HG03521 (cell line): ENCODE results near the gene PVRIG.
"Not testable (repeated sequence)": the region's sequence is repeated elsewhere in the genome, so short reads cannot be mapped to it uniquely, and the experiment has no call there.

ENCODE experiments used
- ATAC-seq: cut with Tn5 transposase; IDR thresholded peaks from one replicate; pipeline ENCODE4 v1.9.1; 2021; ENCODE audit warnings: mild to moderate bottlenecking, moderate library complexity; ENCODE audit not compliant: unreplicated experiment

Gene PVRIG

DNA sequence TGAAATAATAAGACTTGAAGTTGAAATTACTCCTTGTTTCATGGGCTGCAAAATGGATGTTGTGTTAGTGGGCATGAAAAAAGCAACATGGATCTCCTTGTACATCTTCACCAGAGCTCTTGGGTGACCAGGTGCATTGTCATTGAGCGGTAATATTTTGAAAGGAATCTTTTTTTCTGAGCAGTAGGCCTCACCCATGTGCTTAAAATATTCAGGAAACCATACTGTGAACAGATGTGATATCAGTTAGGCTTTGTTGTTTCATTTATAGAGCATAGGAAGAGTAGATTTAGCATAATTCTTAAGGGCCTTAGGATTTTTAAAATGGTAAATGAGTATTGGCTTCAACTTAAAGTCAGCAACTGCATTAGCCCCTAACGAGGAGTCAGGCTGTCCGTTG lies 26.8 kb upstream of the PVRIG start:
- ATAC-seq: no peak

DNA sequence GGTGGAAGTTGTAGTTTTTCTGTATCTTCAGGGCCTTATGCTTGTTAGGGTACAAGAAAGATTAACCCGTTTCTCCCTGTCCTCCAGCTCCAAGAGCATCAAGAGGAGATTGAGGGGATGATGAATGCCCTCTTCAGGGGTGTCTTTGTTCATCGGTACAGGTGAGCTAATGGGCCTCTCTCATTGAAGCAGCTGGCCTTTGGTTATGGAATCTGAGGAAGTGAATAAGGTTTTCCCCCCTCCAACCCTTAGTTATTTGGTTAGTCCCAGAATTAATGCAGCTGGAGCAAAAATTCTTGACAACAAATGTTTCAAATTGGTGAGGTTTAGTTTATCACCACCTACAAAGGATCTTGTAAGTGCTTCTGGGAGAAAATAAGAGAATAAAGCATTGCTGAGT lies 24.5 kb upstream of the PVRIG start:
- no peak for ATAC-seq

DNA sequence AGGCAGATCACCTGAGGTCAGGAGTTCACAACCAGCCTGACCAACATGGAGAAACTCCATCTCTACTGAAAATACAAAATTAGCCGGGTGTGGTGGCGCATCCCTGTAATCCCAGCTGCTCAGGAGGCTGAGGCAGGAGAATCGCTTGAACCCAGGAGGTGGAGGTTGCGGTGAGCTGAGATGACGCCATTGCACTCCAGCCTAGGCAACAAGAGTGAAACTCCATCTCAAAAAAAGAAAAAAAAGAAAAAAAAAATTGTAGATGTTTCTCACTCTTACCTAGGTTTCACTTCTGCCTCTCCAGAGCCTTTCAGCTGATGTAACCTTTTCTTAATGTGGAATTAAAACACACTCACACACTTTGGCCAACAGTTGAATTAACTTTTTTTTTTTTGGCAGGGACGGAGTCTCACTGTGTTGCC lies 23.8 kb upstream of the PVRIG start:
- not testable (repeated sequence) for ATAC-seq

DNA sequence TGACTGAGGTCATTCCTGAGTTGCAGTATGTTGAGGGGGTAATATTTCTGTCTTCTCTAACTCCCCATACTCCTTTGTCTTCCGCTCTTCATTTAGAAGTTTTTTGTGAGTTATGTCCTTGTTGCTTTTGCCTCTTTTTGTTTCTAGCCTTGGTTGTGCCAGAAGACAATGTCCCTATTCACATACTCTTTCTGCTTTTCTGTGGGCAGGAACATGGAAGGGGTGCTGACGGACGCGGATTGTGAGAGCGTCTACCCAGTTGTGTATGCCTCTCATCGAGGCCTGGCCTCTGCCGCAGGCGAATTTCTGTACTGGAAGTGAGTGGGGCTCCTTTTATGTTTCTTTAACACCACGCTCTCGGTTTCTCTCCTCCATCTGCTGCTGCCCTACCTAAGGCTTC lies 21.5 kb upstream of the PVRIG start:
- no peak for ATAC-seq

DNA sequence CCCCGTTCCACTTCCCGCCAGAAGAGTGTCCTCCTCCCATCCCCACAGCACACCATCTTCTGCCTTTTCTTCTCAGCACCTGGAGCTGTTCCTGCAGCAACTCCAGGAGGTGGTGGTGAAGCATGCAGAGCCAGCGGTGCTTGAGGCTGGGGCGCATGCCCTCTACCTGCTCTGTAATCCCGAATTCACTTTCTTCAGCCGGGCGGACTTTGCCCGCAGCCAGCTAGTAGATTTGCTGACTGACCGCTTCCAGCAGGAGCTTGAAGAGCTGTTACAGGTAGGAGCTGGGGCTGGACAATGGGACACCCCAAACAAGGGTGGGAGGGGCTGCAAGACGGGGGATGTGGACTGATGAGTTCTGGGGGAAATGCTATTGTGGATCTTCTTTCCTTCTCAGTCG lies 19.1 kb upstream of the PVRIG start:
- ATAC-seq: no peak

DNA sequence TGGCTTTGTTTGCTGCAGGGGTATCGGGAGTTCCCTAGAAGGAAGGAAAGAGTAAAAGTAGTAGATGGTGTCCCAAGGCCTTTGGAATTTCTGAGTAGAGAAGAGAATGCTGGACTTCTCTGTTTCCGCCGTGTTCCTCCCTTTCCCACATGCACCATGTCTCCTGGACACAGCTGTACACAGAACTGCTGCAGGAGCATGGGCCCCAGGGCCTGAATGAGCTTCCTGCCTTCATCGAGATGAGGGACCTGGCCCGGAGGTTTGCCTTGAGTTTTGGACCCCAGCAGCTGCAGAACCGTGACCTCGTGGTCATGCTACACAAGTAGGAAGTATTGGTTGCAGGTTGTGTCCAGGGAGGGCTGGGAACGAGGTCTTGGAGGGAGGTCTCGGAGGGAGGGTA lies 15.3 kb upstream of the PVRIG start:
- ATAC-seq: no peak

DNA sequence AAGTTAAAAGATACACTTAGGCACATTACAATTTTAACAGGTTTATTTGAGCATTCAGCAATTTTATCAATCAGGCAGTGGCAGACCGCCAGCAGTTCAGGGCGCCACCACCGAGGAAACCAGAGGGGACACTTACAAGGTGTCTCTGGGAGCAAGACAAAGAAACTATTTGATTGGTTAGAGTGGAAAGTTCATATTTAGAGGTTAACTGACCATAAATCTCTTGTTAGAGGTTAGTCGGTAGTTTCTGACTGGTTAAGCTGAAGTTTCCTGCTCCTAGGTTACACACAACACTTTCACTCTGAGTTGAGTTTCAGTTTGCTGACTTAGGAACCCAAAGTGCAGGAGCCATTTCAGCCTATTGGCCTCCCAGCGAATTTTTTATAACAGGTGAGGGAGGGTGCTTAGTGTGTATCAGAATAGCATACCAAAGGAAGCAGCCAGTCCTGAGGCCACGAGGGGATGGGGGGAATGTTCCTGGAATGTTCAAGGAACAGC lies 10.8 kb upstream of the PVRIG start:
- peak; percentile 64 for ATAC-seq

DNA sequence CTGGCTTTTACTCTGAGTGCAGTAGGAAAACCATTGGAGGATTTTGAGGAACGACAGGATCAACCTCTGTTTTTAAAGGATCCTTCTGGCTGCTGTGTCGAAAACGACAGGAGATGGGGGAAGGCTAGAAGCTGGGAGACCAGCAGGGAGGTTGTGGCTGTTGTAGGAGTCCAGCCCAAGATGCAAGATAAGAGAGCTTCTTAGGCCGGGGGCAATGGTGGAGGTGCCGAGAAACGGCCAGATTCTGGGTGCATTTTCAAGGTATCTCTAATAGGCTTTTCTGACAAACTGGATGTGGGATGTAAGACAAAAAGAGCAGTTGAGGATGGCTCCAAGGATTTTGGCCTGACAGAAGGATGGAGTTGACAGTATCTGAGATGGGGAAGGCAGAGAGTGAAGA lies 10.3 kb upstream of the PVRIG start:
- ATAC-seq: no peak

DNA sequence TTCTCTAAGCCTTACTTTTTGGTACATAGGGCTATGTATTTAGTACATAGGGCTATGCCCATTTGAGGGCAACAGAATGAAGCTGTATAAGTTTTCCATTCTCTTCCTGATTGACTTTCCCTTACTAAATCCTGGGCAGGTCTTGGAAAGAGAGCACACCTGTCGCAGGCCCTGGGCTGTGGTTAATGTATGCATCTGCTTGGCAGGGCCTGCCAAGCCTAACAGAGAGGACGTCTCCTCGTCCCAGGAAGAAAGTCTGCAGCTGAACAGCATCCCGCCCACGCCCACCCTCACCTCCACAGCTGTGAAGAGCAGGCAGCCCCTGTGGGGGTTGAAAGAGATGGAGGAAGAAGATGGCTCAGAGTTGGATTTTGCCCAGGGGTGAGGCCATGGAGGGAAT lies 8.9 kb upstream of the PVRIG start:
- no peak for ATAC-seq

DNA sequence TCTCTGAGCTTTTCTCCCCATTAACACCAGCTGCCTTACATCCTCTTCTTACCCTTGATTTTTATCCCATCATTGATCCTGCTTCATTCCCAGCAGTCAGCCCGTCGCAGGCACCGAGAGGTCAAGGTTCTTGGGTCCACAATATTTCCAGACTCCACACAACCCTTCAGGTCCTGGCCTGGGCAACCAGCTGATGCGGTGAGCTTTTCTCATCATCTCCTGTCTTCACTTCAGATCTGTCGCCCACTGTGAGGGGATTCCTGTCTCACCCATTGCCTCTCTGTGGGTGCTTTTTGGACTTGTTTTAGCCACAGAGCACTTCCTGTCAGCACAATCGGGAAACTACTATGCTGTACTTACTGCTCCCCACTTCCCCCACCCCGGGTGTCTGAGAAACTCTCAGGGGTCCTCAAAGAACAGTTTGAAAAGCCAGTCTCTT lies 8.4 kb upstream of the PVRIG start:
- ATAC-seq: no peak

DNA sequence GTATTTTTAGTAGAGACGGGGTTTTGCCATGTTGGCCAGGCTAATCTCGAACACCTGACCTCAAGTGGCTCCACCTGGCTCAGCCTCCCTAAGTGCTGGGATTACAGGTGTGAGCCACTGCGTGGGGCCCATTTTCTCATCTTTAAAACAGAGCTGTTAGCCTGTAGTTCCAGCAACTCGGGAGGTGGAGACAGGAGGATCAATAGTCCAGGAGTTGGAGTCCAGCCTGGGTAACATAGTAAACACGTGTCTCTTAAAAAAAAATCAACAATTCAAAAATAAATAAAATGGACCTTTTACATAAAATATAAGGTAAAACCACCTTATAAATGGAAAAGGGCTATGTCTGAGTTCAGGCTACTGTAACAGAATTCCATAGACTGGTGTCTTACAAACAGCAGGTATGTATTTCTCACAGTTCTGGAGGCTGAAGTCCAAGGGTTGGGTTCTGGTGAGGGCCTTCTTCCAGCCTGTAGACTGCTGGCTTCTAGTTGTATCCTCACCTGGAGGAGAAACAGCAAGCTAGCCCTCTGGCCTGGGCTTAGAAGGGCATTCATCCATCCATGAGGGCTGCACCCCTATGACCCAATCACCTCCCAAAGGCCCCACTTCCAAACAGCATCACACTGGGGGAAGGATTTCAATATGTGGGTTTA lies 7.0 kb upstream of the PVRIG start:
- no peak for ATAC-seq

DNA sequence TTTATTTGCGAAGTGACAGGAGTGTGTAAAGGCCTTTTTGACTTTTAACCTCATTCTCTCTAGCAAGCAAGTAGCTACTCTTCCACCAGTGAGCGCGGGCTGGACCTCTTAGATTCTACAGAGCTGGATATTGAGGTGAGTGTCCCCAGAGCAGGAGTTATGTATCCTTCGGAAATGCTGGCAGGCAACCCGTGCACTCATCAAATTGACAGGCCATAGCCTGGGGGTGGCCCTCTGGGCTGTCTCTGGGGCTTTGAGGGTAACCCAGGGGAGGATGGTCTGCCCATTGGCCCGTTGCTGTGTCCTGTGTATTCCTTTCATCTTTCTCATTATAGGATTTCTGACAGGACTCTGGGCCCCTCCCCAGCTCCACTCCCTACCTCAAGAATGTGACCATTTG lies 6.1 kb upstream of the PVRIG start:
- ATAC-seq: no peak

DNA sequence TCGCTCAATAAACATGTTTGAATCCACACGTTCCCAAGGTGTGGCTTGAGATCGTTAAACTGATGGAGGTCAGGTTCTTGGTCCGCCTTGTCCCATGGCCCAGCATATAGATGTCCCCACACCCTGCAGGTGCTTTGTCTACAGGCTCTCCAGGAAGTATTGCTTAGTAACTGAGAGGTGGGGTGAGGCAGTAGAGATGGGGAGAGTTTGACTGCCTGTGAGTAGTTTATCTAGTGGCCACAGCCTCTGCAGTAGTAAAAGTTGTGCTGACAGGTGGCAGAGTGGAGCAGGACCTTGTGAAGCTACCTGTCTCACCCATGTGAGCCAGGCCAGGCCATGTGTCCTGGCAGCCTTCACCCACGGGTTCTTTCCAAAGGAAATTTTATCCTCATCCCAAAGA lies 5.4 kb upstream of the PVRIG start:
- not testable (repeated sequence) for ATAC-seq

DNA sequence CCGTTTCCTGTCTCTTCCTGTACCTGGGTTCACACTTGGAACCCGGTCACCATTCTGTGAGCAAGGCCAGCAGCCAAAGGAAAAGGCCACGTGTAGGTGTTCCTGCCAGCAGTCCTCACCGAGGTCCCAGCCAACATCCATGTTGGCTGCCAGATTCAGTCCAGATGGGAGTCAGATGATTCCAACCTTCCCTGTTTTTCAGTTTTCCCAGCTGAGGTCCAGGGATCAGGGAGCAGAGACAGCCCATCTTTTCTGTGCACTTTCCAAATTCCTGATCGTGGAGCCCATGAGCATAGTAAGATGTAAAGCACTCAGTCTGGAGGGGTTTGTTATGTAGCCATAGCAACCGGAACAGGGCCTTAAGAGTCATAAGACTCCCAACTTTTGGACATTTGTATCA lies 3.9 kb upstream of the PVRIG start:
- no peak for ATAC-seq

DNA sequence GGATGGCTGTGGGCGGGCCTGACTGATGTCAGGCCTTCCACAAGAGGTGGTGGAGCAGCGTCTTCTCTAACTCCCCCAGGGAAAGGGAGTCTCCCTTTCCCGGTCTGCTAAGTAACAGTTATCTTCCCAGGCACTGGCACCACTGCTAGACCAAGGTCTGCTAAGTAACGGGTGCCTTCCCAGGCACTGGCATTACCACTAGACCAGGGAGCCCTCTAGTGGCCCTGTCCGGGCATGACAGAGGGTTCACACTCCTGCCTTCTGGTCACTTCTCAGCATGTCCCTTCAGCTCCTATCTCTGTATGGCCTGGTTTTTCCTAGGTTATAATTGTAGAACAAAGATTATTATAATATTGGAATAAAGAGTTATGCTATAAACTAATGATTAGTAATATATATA lies 1.8 kb upstream of the PVRIG start:
- ATAC-seq: not testable (repeated sequence)

DNA sequence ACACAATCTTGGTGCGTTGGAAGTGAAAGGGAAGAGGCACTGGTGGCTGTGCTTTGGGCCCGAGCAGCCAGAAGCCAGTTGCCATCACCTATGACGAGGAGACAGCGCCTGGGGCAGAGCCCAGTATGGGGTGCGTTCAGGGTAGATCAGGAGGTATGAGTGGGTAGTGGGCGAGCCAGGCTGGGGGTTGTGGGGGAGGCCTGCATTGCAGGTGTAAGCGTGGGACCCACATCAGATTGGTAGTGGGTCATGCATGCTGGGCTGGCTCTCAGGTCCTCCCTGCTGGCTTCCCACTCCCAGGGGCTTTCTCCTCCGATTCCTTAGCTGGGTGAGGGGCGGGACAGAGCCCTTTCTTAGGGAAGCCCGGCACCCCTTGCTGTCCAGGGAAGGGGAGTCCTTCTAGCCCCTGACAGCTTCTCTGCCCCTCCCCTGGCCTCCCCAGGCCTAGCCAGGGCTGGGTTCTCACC lies 445 bp upstream of the PVRIG start:
- ATAC-seq: no peak

DNA sequence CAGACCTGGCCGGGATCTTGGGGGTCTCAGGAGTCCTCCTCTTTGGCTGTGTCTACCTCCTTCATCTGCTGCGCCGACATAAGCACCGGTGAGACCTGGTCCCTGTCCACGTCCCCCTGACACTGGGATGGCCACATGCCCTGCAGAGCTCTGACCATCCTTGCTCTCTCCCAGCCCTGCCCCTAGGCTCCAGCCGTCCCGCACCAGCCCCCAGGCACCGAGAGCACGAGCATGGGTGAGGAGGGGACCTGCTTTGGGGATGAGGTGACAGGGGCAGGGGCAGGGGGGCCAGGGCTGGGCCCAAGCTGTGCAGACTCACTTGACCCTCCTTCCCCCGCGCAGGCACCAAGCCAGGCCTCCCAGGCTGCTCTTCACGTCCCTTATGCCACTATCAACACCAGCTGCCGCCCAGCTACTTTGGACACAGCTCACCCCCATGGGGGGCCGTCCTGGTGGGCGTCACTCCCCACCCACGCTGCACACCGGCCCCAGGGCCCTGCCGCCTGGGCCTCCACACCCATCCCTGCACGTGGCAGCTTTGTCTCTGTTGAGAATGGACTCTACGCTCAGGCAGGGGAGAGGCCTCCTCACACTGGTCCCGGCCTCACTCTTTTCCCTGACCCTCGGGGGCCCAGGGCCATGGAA lies 959 bp downstream of the PVRIG start:
- ATAC-seq: no peak

DNA sequence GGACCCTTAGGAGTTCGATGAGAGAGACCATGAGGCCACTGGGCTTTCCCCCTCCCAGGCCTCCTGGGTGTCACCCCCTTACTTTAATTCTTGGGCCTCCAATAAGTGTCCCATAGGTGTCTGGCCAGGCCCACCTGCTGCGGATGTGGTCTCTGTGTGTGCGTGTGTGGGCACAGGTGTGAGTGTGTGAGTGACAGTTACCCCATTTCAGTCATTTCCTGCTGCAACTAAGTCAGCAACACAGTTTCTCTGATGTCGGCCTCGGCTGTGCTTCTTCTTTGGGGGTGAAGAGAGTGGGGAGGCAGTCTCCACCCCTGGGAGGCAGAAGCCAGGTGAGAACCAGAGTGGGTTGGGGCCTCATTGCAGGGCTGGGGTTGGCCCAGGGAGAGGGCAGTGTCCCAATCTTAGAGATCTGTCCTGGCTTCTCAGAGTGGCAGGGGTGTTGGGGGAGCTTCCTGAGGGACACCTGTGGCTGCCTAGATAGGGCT lies 1.5 kb downstream of the PVRIG start:
- ATAC-seq: peak; percentile 50

DNA sequence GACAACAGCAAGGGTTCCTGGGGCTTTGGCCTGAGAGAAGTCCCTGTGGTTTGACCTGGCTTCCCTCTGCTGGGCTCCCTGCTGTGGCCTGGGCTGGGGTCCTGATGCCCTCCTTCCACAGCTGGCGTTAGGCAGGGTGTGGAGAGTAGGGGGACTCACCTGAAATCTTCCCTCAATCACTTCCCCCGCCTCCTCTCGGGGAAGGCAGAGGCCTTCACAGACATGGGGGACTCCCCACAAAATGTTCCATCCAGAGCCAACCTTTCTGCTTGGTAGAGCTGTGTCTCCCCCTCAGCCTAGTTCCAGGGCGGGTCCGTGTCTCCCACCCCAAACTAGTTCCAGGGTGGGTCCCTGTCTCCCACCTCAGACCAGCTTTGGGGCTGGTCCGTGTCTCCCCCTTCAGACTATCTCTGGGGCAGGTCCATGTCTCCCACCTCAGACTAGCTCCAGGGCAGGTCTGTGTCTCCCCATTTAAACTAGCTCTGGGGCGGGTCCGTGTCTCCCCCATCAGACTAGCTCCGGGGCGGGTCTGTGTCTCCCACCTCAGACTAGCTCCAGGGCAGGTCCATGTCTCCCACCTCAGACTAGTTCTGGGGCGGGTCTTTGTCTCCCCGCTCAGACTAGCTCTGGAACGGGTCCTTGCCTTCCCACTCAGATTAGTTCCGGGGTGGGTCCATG lies 2.2 kb downstream of the PVRIG start:
- no peak for ATAC-seq

DNA sequence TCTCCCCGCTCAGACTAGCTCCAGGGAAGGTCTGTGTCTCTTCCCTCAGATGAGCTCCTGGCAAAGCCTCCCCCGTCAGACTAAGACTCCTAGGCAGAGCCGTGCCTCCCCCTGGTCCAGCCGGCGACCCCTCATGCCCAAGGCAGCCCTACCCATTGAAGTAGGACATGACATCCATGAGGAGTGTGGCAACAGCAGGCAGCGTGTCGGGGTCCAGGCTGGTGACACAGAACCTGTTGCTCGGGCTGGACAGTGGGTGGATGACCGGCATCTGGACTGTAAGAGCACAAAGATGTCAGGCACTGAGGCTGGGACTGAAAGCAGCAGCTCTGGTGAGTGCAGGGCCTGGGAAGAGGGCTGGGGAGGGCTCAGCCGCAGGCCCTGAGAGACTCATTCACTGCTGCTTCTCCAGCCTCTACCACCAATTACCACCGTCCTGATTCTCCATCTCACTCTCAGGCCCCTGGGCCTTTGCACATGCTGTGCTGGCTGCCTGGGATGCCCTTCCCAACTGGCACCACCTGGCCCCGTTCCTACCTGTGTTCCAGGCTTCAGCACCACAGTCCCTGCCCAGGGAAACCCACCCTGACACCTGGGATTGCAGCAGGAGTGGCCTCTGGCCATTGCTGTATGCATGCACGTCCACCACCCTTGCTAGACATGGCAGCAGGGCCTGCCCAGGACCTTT lies 2.8 kb downstream of the PVRIG start:
- no peak for ATAC-seq

DNA sequence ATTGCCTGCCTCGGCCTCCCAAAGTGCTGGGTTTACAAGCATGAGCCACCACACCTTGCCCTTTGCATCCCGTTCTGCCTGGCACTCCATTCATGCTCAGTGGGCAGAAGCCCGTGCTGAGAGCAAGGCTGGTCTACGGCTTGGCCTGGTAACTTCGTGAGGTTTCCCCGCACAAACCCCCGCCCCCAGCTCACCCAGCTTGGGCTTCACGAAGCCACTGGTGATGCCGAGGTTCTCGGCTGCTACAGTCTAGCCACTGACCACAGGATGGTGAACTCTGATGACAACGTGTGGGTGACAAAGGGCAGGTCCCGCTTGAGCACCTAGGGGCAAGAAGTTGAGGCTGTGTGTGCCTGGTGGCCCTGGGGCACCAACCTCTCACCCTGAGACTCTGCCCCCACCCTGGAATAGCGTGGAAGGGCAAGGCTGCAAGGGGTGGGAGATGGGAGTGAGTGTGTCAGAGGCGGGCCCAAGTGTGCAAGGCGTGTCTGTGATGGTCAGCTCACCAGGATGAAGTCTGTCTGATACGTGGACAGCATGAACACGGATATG lies 3.7 kb downstream of the PVRIG start:
- not testable (repeated sequence) for ATAC-seq
